Activated B cell treated with CpG ODN at 0.5 μM for 24 hours (primary cell): ENCODE results near the gene OGA. TPM values are rescaled to one million over a fixed set of nuclear protein-coding genes. Genes with fewer than 3 reads are reported as not detected.

Source experiments
- ATAC-seq: fragments of 200-7000 bp; cut with Tn5 transposase; one replicate; pipeline ENCODE4 v1.10.0; 2021; ENCODE audit warnings: low read depth, mild to moderate bottlenecking, moderate library complexity
- CTCF ChIA-PET: fragments of 350-600 bp; sonication (Branson Sonifier 250); formaldehyde crosslinking; loops from one replicate; lab custom pipeline; 2021; ENCODE audit warnings: antibody characterized with exemption; lab: Charles Lee
- POLR2A ChIA-PET: fragments of 350-600 bp; sonication (Branson Sonifier 250); formaldehyde crosslinking; loops from one replicate; lab custom pipeline; 2021; ENCODE audit warnings: antibody characterized with exemption; lab: Charles Lee
- DNase-seq: peaks from one replicate; pipeline ENCODE4 v3.0.0; 2022
- H3K27ac Mint-ChIP-seq: one replicate; pipeline ENCODE4 v1.8.0; 2020; ENCODE audit warnings: mixed read lengths
- H3K27me3 Mint-ChIP-seq: one replicate; pipeline ENCODE4 v1.8.0; 2021; ENCODE audit warnings: mixed read lengths
- H3K36me3 Mint-ChIP-seq: one replicate; pipeline ENCODE4 v1.8.0; 2021; ENCODE audit warnings: low read depth, mixed read lengths
- H3K4me1 Mint-ChIP-seq: one replicate; pipeline ENCODE4 v1.8.0; 2021; ENCODE audit warnings: mixed read lengths
- H3K4me3 Mint-ChIP-seq: one replicate; pipeline ENCODE4 v1.8.0; 2020; ENCODE audit warnings: mild to moderate bottlenecking, mixed read lengths
- H3K9me3 Mint-ChIP-seq: one replicate; pipeline ENCODE4 v1.8.0; 2020; ENCODE audit warnings: mixed read lengths
- intact Hi-C: fragments of 100-400 bp; cut with micrococcal nuclease; formaldehyde crosslinking; loops from one replicate; pipeline ENCODE4 v1.15.1; 2024
- total RNA-seq: library from RNA; stranded (reverse); gene quantifications from 2 replicates; pipeline ENCODE4 v1.2.3, GENCODE V29; 2022
- TF ChIP-seq, protein P1 (sequence below): fragments of 200-600 bp; IDR thresholded peaks from one replicate; pipeline ENCODE4 v1.8.0; 2022; ENCODE audit warnings: antibody characterized with exemption, mild to moderate bottlenecking

The OGA gene
- total RNA-seq, 1 donor from 2014 or later, result 271 TPM

DNA sequence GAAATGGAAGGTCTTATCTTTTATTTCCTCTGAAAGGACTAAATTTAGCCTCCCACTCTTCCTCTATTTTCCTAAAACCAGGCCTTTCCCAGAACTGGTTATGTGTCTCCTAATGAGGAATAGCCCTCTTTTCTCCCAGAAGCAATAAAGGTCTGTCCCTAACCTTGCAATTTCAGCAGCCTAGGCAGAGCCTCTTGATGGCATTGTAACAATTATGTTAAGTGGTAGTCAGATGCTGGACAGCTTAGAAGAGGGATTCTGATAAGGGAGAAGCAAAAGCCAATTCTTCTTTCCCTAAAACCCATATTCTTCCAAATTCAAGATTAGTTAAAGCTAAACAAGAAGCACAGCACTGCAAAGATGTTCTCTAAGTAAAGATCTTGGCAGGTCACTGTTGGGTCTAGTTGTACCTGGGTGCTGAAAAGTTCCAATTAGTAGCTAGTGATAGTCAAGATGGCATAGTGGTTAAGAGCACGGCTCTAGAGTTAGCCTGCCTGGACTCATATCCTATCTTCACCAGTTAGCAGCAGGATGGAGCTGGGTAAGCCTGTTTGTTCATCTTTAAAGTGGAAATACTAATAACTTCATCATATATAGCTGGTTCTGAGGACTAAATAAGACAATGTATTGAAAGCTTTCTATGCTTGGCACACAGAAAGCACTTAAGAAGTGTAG lies 39.7 kb upstream of the OGA start:
- peaks cover 16% of the 10 kb centered on the region for H3K4me1 Mint-ChIP-seq
- intact Hi-C loops, result no loop called here
- no peak overlapping the region for H3K27ac Mint-ChIP-seq
- no peak overlapping the region for H3K4me3 Mint-ChIP-seq
- ChIA-PET POLR2A (no interaction called here), CTCF (interaction anchor here (0.9 to 3.3 kb wide), 3 partner anchors 17 to 152 kb away, joined by 3 to 16 read pairs (median 4); no protein-coding TSS in a partner anchor)
- H3K9me3 Mint-ChIP-seq, result peaks cover 13% of the 10 kb centered on the region
- H3K27me3 Mint-ChIP-seq, result no peaks in the 10 kb centered on the region
- ATAC-seq (no peak), DNase-seq (no peak)
- peaks cover 37% of the 10 kb centered on the region for H3K36me3 Mint-ChIP-seq
- TF ChIP-seq, protein P1, sequence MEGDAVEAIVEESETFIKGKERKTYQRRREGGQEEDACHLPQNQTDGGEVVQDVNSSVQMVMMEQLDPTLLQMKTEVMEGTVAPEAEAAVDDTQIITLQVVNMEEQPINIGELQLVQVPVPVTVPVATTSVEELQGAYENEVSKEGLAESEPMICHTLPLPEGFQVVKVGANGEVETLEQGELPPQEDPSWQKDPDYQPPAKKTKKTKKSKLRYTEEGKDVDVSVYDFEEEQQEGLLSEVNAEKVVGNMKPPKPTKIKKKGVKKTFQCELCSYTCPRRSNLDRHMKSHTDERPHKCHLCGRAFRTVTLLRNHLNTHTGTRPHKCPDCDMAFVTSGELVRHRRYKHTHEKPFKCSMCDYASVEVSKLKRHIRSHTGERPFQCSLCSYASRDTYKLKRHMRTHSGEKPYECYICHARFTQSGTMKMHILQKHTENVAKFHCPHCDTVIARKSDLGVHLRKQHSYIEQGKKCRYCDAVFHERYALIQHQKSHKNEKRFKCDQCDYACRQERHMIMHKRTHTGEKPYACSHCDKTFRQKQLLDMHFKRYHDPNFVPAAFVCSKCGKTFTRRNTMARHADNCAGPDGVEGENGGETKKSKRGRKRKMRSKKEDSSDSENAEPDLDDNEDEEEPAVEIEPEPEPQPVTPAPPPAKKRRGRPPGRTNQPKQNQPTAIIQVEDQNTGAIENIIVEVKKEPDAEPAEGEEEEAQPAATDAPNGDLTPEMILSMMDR, result no peak

DNA sequence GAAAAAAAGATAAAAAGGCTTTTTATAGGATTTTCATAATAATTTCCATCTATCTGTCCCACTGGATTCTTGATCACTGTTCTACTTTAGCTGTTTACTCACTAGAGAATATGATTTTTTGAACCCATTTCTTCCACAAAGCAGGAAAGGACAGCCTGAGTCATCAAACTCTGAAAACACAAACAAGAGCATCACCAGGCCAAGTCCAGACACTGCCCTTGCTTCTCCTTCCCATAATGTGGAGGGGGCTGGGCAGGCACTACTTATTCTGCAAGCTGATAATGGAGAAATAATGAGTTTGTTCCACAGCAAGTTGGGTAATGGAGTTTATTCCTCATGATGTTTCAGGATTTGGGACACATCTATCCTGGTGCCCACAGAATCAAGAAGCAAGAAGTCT lies 38.4 kb upstream of the OGA start:
- peaks cover 13% of the 10 kb centered on the region for H3K9me3 Mint-ChIP-seq
- peaks cover 16% of the 10 kb centered on the region for H3K4me1 Mint-ChIP-seq
- H3K27ac Mint-ChIP-seq, result no peak overlapping the region
- H3K27me3 Mint-ChIP-seq, result no peaks in the 10 kb centered on the region
- ChIA-PET CTCF (interaction anchor here (0.7 to 1.7 kb wide), 3 partner anchors 33 to 153 kb away, joined by 4 to 8 read pairs (median 4); no protein-coding TSS in a partner anchor), POLR2A (no interaction called here)
- DNase-seq (no peak), ATAC-seq (no peak)
- H3K36me3 Mint-ChIP-seq, result peaks cover 30% of the 10 kb centered on the region
- TF ChIP-seq, protein P1, result no peak
- no peak overlapping the region for H3K4me3 Mint-ChIP-seq
- intact Hi-C loops, result no loop called here

DNA sequence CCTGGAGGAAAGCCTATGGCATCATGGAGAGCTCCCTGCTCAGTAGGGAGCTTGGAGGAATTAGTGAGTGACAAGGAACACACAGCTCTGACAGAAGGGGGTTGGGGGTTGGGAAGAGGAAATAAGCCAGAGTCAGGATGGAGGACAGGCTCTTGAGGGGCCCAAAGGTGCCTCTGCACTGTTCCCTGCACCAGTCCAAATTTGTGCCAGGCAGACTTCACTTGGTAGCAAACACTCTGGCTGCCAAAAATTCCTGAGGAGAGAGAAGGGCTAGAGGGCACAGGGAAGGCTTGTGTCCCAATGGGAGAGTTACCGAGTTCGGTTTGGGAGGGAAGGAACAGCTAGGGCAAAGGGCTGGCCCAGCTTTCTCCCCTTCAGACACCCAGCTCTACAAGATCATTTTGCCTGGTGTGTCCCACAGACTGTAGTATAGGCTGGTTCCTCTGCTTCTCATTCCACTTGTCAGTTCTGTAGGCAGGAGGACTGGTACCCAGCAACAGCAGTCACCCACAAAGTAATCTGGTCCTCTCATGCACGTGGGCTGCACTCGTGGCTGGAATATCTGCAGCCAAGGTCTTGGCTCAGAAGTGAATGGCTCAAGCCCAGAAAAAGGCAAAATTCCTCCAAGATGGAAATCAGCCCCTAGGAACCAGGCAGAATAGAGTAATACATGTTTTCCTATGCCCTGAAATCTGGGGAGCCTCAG lies 33.3 kb upstream of the OGA start:
- DNase-seq, result no peak
- TF ChIP-seq, protein P1, result no peak
- POLR2A ChIA-PET, result interaction anchor here (1.1 kb wide), 1 partner anchor 227 kb away, joined by 8 read pairs; no protein-coding TSS in a partner anchor
- Mint-ChIP-seq H3K4me3 (no peak overlapping the region), H3K27ac (no peak overlapping the region), H3K4me1 (no peaks in the 10 kb centered on the region), H3K36me3 (peaks cover 31% of the 10 kb centered on the region), H3K27me3 (no peaks in the 10 kb centered on the region), H3K9me3 (no peaks in the 10 kb centered on the region)
- no peak for ATAC-seq
- intact Hi-C loops, result no loop called here
- CTCF ChIA-PET, result interaction anchor here (0.8 kb wide), 1 partner anchor 11 kb away, joined by 4 read pairs; no protein-coding TSS in a partner anchor

DNA sequence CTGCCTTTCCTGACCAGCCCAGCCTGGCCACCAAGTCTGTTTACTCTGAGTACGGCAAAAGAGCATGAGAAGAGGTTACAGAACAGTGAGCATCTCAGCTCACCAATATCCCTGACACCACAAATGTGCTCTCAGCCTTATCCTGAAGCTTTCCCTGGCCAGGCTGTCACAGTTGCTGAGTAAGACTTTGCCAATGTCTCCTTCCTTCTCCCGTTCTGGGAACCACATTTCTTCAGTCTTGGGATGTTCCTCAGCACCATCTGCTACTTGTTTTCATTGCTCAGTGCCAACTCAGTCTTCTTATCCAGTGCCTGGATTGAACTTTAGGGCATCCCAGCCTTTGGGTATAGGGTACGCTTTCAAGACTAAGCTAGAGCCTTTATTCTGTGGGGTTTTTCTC lies 32.5 kb upstream of the OGA start:
- H3K36me3 Mint-ChIP-seq, result peaks cover 39% of the 10 kb centered on the region
- no peak overlapping the region for H3K4me3 Mint-ChIP-seq
- no peak overlapping the region for H3K27ac Mint-ChIP-seq
- no peak for ATAC-seq
- ChIA-PET CTCF (interaction anchor here (0.8 kb wide), 1 partner anchor 10 kb away, joined by 4 read pairs; no protein-coding TSS in a partner anchor), POLR2A (interaction anchor here (1.1 kb wide), 1 partner anchor 228 kb away, joined by 8 read pairs; no protein-coding TSS in a partner anchor)
- H3K4me1 Mint-ChIP-seq, result no peaks in the 10 kb centered on the region
- TF ChIP-seq, protein P1, result no peak
- intact Hi-C loops, result no loop called here
- no peaks in the 10 kb centered on the region for H3K27me3 Mint-ChIP-seq
- no peaks in the 10 kb centered on the region for H3K9me3 Mint-ChIP-seq
- DNase-seq, result no peak

DNA sequence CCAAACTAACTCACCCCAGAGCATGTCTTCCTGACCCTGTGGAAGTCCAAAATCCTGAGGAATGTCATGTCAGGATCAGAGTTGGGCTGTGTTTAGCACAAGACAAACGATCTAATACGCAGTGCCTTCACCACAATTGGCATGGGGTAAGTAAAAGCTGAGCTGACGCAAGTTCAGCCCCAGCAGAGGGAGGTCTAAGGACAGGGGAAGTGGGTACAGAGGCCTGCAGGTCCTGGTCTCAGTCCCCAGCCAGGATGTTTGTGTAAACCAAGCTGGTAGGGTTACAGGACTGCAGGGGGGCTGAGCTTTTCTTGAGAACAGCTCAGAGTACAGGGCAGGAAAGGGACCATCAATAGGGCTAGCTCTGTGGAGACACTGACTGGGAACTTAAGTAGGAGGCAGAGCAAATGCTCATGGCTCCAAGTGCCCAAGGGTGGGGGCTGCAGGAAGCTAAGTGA lies 30.7 kb upstream of the OGA start:
- ATAC-seq (no peak), DNase-seq (no peak)
- H3K36me3 Mint-ChIP-seq, result peaks cover 44% of the 10 kb centered on the region
- intact Hi-C loops, result no loop called here
- no peaks in the 10 kb centered on the region for H3K9me3 Mint-ChIP-seq
- H3K4me1 Mint-ChIP-seq, result peaks cover 12% of the 10 kb centered on the region
- H3K27ac Mint-ChIP-seq, result no peak overlapping the region
- H3K27me3 Mint-ChIP-seq, result no peaks in the 10 kb centered on the region
- no peak overlapping the region for H3K4me3 Mint-ChIP-seq
- TF ChIP-seq, protein P1, result no peak
- POLR2A ChIA-PET, result no interaction called here
- CTCF ChIA-PET, result interaction anchor here (1.0 to 1.4 kb wide), 3 partner anchors 8 to 41 kb away, joined by 3 to 6 read pairs (median 4); no protein-coding TSS in a partner anchor
